B cell (primary cell): Measurements from ENCODE around the gene NETO2. TPM values are rescaled to one million over a fixed set of nuclear protein-coding genes. Genes with fewer than 3 reads are reported as not detected.

Source experiments
- ATAC-seq: fragments of 200-7000 bp; cut with Tn5 transposase; one replicate; pipeline ENCODE4 v1.10.0; 2021; ENCODE audit warnings: low read depth, mild to moderate bottlenecking, moderate number of reproducible peaks, moderate library complexity
- CTCF ChIA-PET: fragments of 350-600 bp; sonication (Branson Sonifier 250); formaldehyde crosslinking; loops from one replicate; lab custom pipeline; 2021; ENCODE audit warnings: antibody characterized with exemption, inconsistent platforms; lab: Charles Lee
- POLR2A ChIA-PET: fragments of 350-600 bp; sonication (Branson Sonifier 250); formaldehyde crosslinking; loops from one replicate; lab custom pipeline; 2021; ENCODE audit warnings: antibody characterized with exemption; lab: Charles Lee
- DNase-seq: peaks from one replicate; pipeline ENCODE4 v3.0.0; 2013
- H2AFZ ChIP-seq: 2 replicates; pipeline ENCODE4 v1.6.1; 2012; ENCODE audit warnings: mild to moderate bottlenecking, low read depth, low read length; ENCODE audit not compliant: insufficient read depth, poor library complexity, severe bottlenecking
- H3K27ac ChIP-seq, 2 donors: 1 replicate in 1 of 2; 2 replicates in 1 of 2; pipeline ENCODE4 v1.5.1; 2012 to 2013; ENCODE audit warnings: low read length in 2 of 2, mild to moderate bottlenecking in 2 of 2, moderate library complexity in 1 of 2
- H3K27me3 ChIP-seq, 4 experiments: fragments of 200-600 bp in 1 of 4; sonication (generic) in 1 of 4; replicated peaks in 1 of 4; 1 replicate in 2 of 4; 2 replicates in 2 of 4; pipeline versions ENCODE4 v1.6.1 to v1.7.0; 2013 to 2016; ENCODE audit warnings: low read length in 3 of 4, mild to moderate bottlenecking in 2 of 4, mixed read lengths in 1 of 4, moderate library complexity in 1 of 4; ENCODE audit not compliant: insufficient read depth in 4 of 4, control insufficient read depth in 3 of 4; ENCODE audit errors: control extremely low read depth in 1 of 4
- H3K36me3 ChIP-seq, 2 experiments: replicated peaks in 1 of 2; 1 replicate in 1 of 2; 2 replicates in 1 of 2; pipeline versions ENCODE4 v1.6.1 to v1.7.1; 2013; ENCODE audit warnings: low read length in 1 of 2; ENCODE audit not compliant: insufficient read depth in 2 of 2, control insufficient read depth in 1 of 2; ENCODE audit errors: control extremely low read depth in 1 of 2, extremely low read depth in 1 of 2
- H3K4me1 ChIP-seq, 2 donors: fragments of 200-600 bp in 1 of 2; sonication (generic) in 1 of 2; 1 replicate in 1 of 2; 2 replicates in 1 of 2; pipeline versions ENCODE4 v1.5.1 to v1.6.1; 2013 to 2017; ENCODE audit warnings: low read length in 2 of 2; ENCODE audit not compliant: control insufficient read depth in 2 of 2, insufficient read depth in 2 of 2
- H3K4me2 ChIP-seq: replicated peaks from 2 replicates; pipeline ENCODE3; 2012; ENCODE audit warnings: mild to moderate bottlenecking, low read depth, low read length; ENCODE audit not compliant: poor library complexity, severe bottlenecking
- H3K4me3 ChIP-seq, 5 experiments: fragments of 200-600 bp in 1 of 5; sonication (generic) in 1 of 5; 1 replicate in 3 of 5; 2 replicates in 2 of 5; pipeline versions ENCODE4 v1.5.1 to v1.7.0; 2011 to 2016; ENCODE audit warnings: low read length in 4 of 5, mild to moderate bottlenecking in 4 of 5, low read depth in 2 of 5, control low read depth in 1 of 5, moderate library complexity in 1 of 5; ENCODE audit not compliant: insufficient read depth in 1 of 5; ENCODE audit errors: control extremely low read depth in 1 of 5, extremely low read depth in 1 of 5
- H3K79me2 ChIP-seq: fragments of 200-600 bp; sonication (generic); one replicate; pipeline ENCODE4 v1.6.0; 2016; ENCODE audit warnings: low read length; ENCODE audit not compliant: control insufficient read depth, insufficient read depth
- H3K9ac ChIP-seq: fragments of 200-600 bp; sonication (generic); 2 replicates; pipeline ENCODE4 v1.6.1; 2017; ENCODE audit warnings: mild to moderate bottlenecking, low read length, moderate library complexity
- H3K9me3 ChIP-seq, 3 donors: one replicate each; pipeline versions ENCODE4 v1.6.1 to v1.7.1; 2013; ENCODE audit warnings: low read length in 2 of 3; ENCODE audit not compliant: control insufficient read depth in 2 of 3, insufficient read depth in 1 of 3; ENCODE audit errors: control extremely low read depth in 1 of 3
- H4K20me1 ChIP-seq: 2 replicates; pipeline ENCODE4 v1.6.0; 2012; ENCODE audit warnings: mild to moderate bottlenecking, low read length; ENCODE audit not compliant: insufficient read depth, control insufficient read depth, poor library complexity, severe bottlenecking
- H3K27ac Mint-ChIP-seq: one replicate; pipeline ENCODE4 v1.8.0; 2021; ENCODE audit warnings: mixed read lengths
- H3K27me3 Mint-ChIP-seq: one replicate; pipeline ENCODE4 v1.8.0; 2021; ENCODE audit warnings: mixed read lengths
- H3K4me1 Mint-ChIP-seq: one replicate; pipeline ENCODE4 v1.8.0; 2021; ENCODE audit warnings: mixed read lengths
- H3K4me3 Mint-ChIP-seq: one replicate; pipeline ENCODE4 v1.8.0; 2021; ENCODE audit warnings: mixed read lengths
- H3K9me3 Mint-ChIP-seq: one replicate; pipeline ENCODE4 v1.8.0; 2022; ENCODE audit warnings: mixed read lengths; ENCODE audit not compliant: insufficient read depth
- EZH2 ChIP-seq: IDR thresholded peaks from 2 replicates; pipeline ENCODE4 v1.6.1; 2012; ENCODE audit warnings: borderline replicate concordance, low read depth, mild to moderate bottlenecking, moderate library complexity, low read length; ENCODE audit not compliant: insufficient read depth, poor library complexity, severe bottlenecking
- WGBS: methylation state at CpG from one replicate; pipeline ENCODE4 v1.1.5; 2013; ENCODE audit warnings: missing lambda C conversion rate; ENCODE audit not compliant: insufficient coverage; 5-methylcytosine and 5-hydroxymethylcytosine counted together
- intact Hi-C: fragments of 100-400 bp; cut with micrococcal nuclease; formaldehyde crosslinking; loops from one replicate; pipeline ENCODE4 v1.10.0; 2022
- polyA plus RNA-seq: library from polyadenylated mRNA; depleted of rRNA; stranded (reverse); fragments of >200 nt; gene quantifications from 2 replicates; pipeline ENCODE4 v1.2.3, GENCODE V29; 2012
- total RNA-seq, 2 donors: library from RNA; stranded (reverse); fragments of 120-200 nt in 1 of 2; gene quantifications; 1 replicate in 1 of 2; 2 replicates in 1 of 2; pipeline versions ENCODE4 v1.2.3 to v1.2.4, GENCODE V29; 2013 to 2022
- TF ChIP-seq, protein P1 (sequence below): fragments of 200-600 bp; IDR thresholded peaks from one replicate; pipeline ENCODE4 v1.8.0; 2022; ENCODE audit warnings: antibody characterized with exemption, mild to moderate bottlenecking

NETO2 gene
- total and polyA plus RNA-seq, 2 donors (not counting 1 experiment from before 2014, with no cell fraction given), result 1.9 to 4.2 TPM

DNA sequence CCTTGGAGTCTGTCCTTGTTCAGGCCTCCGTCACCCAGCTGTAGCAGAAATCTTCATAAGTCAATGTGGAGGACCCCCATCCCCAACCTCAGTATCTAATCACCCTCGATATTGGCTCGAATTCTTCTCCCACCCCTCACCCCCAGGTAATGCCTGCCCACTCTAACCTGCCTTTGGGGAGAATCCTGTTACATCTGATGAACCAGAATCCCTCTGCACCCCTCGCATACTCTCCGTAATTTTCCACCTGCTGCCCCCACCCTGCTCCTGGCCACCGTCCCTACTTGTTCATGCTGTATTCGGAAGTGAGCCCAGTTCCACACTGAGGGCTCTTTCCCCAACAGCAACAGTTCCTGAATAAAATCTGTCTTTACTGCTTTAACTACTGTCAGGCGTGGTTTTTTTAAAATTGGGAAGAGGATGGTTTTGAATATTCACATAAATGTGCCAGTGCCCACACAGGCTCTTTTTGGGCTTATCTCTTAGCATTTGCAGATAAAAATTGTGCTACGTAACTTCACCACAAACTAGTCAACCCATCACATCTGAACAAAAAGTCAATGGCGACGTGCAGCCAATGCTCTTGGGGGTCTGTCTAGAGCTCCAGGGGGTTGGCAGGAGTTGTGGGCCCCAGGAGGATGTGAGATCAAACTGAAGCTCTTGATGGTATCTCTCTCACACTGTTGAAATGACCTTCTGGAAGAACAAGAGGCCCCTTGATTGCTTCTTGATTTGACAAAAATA lies 73.7 kb downstream of the NETO2 start:
- H3K9ac ChIP-seq, result no peak overlapping the region
- Mint-ChIP-seq H3K9me3 (peaks cover 2% of the 10 kb centered on the region), H3K27ac (no peak overlapping the region), H3K27me3 (peaks cover 8% of the 10 kb centered on the region), H3K4me3 (no peak overlapping the region), H3K4me1 (peaks cover 4% of the 10 kb centered on the region)
- H3K4me3 ChIP-seq, result no peak overlapping the region
- H3K36me3 ChIP-seq, result no peaks in the 10 kb centered on the region
- TF ChIP-seq, protein P1, sequence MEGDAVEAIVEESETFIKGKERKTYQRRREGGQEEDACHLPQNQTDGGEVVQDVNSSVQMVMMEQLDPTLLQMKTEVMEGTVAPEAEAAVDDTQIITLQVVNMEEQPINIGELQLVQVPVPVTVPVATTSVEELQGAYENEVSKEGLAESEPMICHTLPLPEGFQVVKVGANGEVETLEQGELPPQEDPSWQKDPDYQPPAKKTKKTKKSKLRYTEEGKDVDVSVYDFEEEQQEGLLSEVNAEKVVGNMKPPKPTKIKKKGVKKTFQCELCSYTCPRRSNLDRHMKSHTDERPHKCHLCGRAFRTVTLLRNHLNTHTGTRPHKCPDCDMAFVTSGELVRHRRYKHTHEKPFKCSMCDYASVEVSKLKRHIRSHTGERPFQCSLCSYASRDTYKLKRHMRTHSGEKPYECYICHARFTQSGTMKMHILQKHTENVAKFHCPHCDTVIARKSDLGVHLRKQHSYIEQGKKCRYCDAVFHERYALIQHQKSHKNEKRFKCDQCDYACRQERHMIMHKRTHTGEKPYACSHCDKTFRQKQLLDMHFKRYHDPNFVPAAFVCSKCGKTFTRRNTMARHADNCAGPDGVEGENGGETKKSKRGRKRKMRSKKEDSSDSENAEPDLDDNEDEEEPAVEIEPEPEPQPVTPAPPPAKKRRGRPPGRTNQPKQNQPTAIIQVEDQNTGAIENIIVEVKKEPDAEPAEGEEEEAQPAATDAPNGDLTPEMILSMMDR, result no peak
- H3K4me2 ChIP-seq, result no peak overlapping the region
- intact Hi-C loops, result no loop called here
- no peak overlapping the region for H2AFZ ChIP-seq
- no peaks in the 10 kb centered on the region for H3K4me1 ChIP-seq
- no peak overlapping the region for H3K27ac ChIP-seq
- POLR2A ChIA-PET, result no interaction called here
- H3K79me2 ChIP-seq, result no peaks in the 10 kb centered on the region
- no peaks in the 10 kb centered on the region for H3K27me3 ChIP-seq
- CTCF ChIA-PET, result no interaction called here
- ATAC-seq (no peak), DNase-seq (no peak)
- H3K9me3 ChIP-seq, result no peaks in the 10 kb centered on the region
- H4K20me1 ChIP-seq, result no peaks in the 10 kb centered on the region
- 97% methylated on average over 7 of the region's 11 CpGs for WGBS

DNA sequence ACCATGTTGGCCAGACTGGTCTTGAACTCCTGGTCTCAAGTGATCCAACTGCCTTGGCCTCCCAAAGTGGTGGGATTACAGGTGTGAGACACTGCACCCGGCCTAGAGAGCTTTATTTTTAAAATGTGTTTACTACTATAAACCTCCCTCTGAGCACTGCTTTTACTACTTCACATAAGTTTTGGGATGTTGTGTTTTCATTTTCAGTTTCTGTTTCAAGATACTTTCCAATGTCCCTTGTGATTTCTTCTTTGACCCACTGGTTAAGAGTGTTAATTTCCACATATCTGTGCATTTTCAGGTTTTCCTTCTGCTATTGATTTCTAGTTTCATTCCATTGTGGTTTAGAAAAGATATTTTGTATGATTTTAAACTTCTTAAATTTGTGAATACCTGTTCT lies 74.4 kb downstream of the NETO2 start:
- Mint-ChIP-seq H3K27me3 (peaks cover 8% of the 10 kb centered on the region), H3K27ac (no peak overlapping the region), H3K4me3 (no peak overlapping the region), H3K9me3 (peaks cover 2% of the 10 kb centered on the region), H3K4me1 (peaks cover 4% of the 10 kb centered on the region)
- no peak for ATAC-seq
- Histone ChIP-seq H4K20me1 (no peaks in the 10 kb centered on the region), H3K4me3 (no peak overlapping the region), H3K9ac (no peak overlapping the region), H3K4me1 (no peaks in the 10 kb centered on the region), H3K27me3 (no peaks in the 10 kb centered on the region), H3K36me3 (no peaks in the 10 kb centered on the region), H3K9me3 (no peaks in the 10 kb centered on the region), H2AFZ (no peak overlapping the region), H3K4me2 (no peak overlapping the region), H3K79me2 (no peaks in the 10 kb centered on the region), H3K27ac (no peak overlapping the region)
- WGBS, result no CpG with 5 or more reads among the region's 1 CpG
- CTCF ChIA-PET, result no interaction called here
- intact Hi-C loops, result no loop called here
- DNase-seq, result no peak
- POLR2A ChIA-PET, result no interaction called here
- TF ChIP-seq, protein P1, result no peak
- TF ChIP-seq EZH2, result no peak
